HCT116 (cell line): ENCODE measurements around the gene OPRD1. TPM values are rescaled to one million over a fixed set of nuclear protein-coding genes. Genes with fewer than 3 reads are reported as not detected.
"Not testable (repeated sequence)": the region's sequence is repeated elsewhere in the genome, so short reads cannot be mapped to it uniquely, and the experiment has no call there.

Source experiments
- ATAC-seq: fragments of 200-7000 bp; cut with Tn5 transposase; 2 replicates; pipeline ENCODE4 v1.9.1; 2020; ENCODE audit warnings: mild to moderate bottlenecking, moderate library complexity
- BruUV-seq: library from RNA; stranded (reverse); fragments of 400-500 nt; replicated peaks from 2 replicates; lab custom pipeline; 2021; lab: Mats Ljungman, UMichigan
- CTCF ChIA-PET: fragments of 300-600 bp; sonication (Branson Sonifier 250); formaldehyde crosslinking; loops from one replicate; lab custom pipeline; 2021; ENCODE audit warnings: antibody characterized with exemption; lab: Charles Lee
- POLR2A ChIA-PET: fragments of 300-600, 350-600 bp; sonication (Branson Sonifier 250); formaldehyde crosslinking; loops from one replicate; lab custom pipeline; 2021; ENCODE audit warnings: antibody characterized with exemption; lab: Charles Lee
- RAD21 ChIA-PET, 2 experiments: fragments of 300-600 bp; sonication (Branson Sonifier 250); formaldehyde crosslinking; loops; one replicate each; lab custom pipeline; 2023; ENCODE audit warnings: low total read pairs in 2 of 2; ENCODE audit not compliant: uncharacterized antibody in 2 of 2, unreplicated experiment in 2 of 2, low non-redundant PET in 1 of 2; lab: Charles Lee
- DNase-seq: peaks from one replicate; pipeline ENCODE4 v3.0.0-alpha.2; 2010; ENCODE audit warnings: low read depth, low spot score
- H2AFZ ChIP-seq: fragments of 200-600 bp; shearing (Covaris generic), sonication (generic); 2 replicates; pipeline ENCODE4 v1.6.1; 2017; ENCODE audit warnings: low read depth, mixed run types, mixed read lengths, antibody characterized with exemption, low read length; ENCODE audit not compliant: poor library complexity, severe bottlenecking
- H3K27ac ChIP-seq: 2 replicates; pipeline ENCODE4 v1.5.1; 2012; ENCODE audit warnings: low read depth, low read length
- H3K27me3 ChIP-seq: fragments of 200-600 bp; sonication (generic); 2 replicates; pipeline ENCODE4 v1.6.1; 2016; ENCODE audit warnings: mixed run types, low read length, mixed read lengths; ENCODE audit not compliant: insufficient read depth
- H3K36me3 ChIP-seq, 2 experiments: fragments of 200-500 bp in 1 of 2; fragments of 200-600 bp in 1 of 2; sonication (Bioruptor generic) in 1 of 2; sonication (generic) in 1 of 2; 2 replicates each; pipeline versions ENCODE4 v1.5.1 to v1.6.1; 2014 to 2016; ENCODE audit warnings: low read length in 2 of 2, inconsistent platforms in 1 of 2, mixed read lengths in 1 of 2, mixed run types in 1 of 2; ENCODE audit not compliant: insufficient read depth in 2 of 2, control insufficient read depth in 1 of 2
- H3K4me1 ChIP-seq, 2 experiments: fragments of 200-600 bp in 1 of 2; sonication (generic) in 1 of 2; 2 replicates each; pipeline versions ENCODE4 v1.5.1 to v1.6.1; 2012 to 2017; ENCODE audit warnings: low read length in 2 of 2, inconsistent platforms in 1 of 2, mild to moderate bottlenecking in 1 of 2, mixed read lengths in 1 of 2, mixed run types in 1 of 2, moderate library complexity in 1 of 2; ENCODE audit not compliant: insufficient read depth in 2 of 2, control insufficient read depth in 1 of 2
- H3K4me2 ChIP-seq: fragments of 200-600 bp; sonication (generic); 2 replicates; pipeline ENCODE4 v1.6.1; 2017; ENCODE audit warnings: mixed run types, low read length, mixed read lengths
- H3K4me3 ChIP-seq, 2 experiments: fragments of 200-600 bp in 1 of 2; sonication (generic) in 1 of 2; replicated peaks in 1 of 2; 2 replicates each; pipeline ENCODE4 v1.5.1; 2011 to 2016; ENCODE audit warnings: low read length in 2 of 2, control low read depth in 1 of 2, low read depth in 1 of 2, mild to moderate bottlenecking in 1 of 2, mixed read lengths in 1 of 2, mixed run types in 1 of 2
- H3K79me2 ChIP-seq: fragments of 200-600 bp; sonication (generic); 2 replicates; pipeline ENCODE4 v1.6.1; 2017; ENCODE audit warnings: mild to moderate bottlenecking, mixed run types, low read length, moderate library complexity, mixed read lengths; ENCODE audit not compliant: insufficient read depth
- H3K9ac ChIP-seq: fragments of 200-600 bp; sonication (generic); 2 replicates; pipeline ENCODE4 v1.6.1; 2016; ENCODE audit warnings: low read length, mixed read lengths
- H3K9me2 ChIP-seq: fragments of 200-600 bp; sonication (generic), shearing (Covaris generic); 2 replicates; pipeline ENCODE4 v1.6.1; 2017; ENCODE audit warnings: mixed run types, mild to moderate bottlenecking, moderate library complexity; ENCODE audit not compliant: insufficient read depth
- H3K9me3 ChIP-seq, 2 experiments: fragments of 200-500 bp in 1 of 2; fragments of 200-600 bp in 1 of 2; sonication (Bioruptor generic) in 1 of 2; sonication (generic) in 1 of 2; 2 replicates each; pipeline ENCODE4 v1.6.1; 2014 to 2017; ENCODE audit warnings: low read length in 2 of 2, mixed read lengths in 2 of 2, inconsistent platforms in 1 of 2, low read depth in 1 of 2, mild to moderate bottlenecking in 1 of 2, mixed run types in 1 of 2, moderate library complexity in 1 of 2; ENCODE audit not compliant: control insufficient read depth in 1 of 2, insufficient read depth in 1 of 2
- H4K20me1 ChIP-seq: fragments of 200-600 bp; sonication (generic), shearing (Covaris generic); 2 replicates; pipeline ENCODE4 v1.6.1; 2017; ENCODE audit warnings: mixed run types, mild to moderate bottlenecking, moderate library complexity; ENCODE audit not compliant: insufficient read depth
- ATF3 ChIP-seq: IDR thresholded peaks from 2 replicates; pipeline ENCODE4 v1.6.1; 2012
- CBX3 ChIP-seq: IDR thresholded peaks from 2 replicates; pipeline ENCODE4 v1.6.1; 2012; ENCODE audit warnings: low read depth
- CEBPB ChIP-seq: IDR thresholded peaks from 2 replicates; pipeline ENCODE4 v1.6.1; 2012; ENCODE audit warnings: low read depth
- CTCF ChIP-seq, 3 experiments: fragments of 200-600 bp in 1 of 3; sonication (generic) in 1 of 3; IDR thresholded peaks in 2 of 3; conservative IDR thresholded peaks in 1 of 3; 2 replicates each; pipeline ENCODE4 v1.5.1; 2012 to 2017; ENCODE audit warnings: low read depth in 2 of 3, low read length in 2 of 3, antibody characterized with exemption in 1 of 3, borderline replicate concordance in 1 of 3, control low read depth in 1 of 3, mild to moderate bottlenecking in 1 of 3, mixed read lengths in 1 of 3, mixed run types in 1 of 3, moderate library complexity in 1 of 3; ENCODE audit not compliant: insufficient read depth in 1 of 3
- EGR1 ChIP-seq: IDR thresholded peaks from 2 replicates; pipeline ENCODE4 v1.6.1; 2012; ENCODE audit warnings: low read depth
- ELF1 ChIP-seq: IDR thresholded peaks from 2 replicates; pipeline ENCODE4 v1.6.1; 2012; ENCODE audit warnings: low read depth, borderline replicate concordance
- EZH2 ChIP-seq: fragments of 200-600 bp; sonication (generic); IDR thresholded peaks from 2 replicates; pipeline ENCODE4 v1.6.1; 2017; ENCODE audit warnings: antibody characterized with exemption, mixed run types
- EZH2phosphoT487 ChIP-seq: fragments of 200-600 bp; IDR thresholded peaks from 2 replicates; pipeline ENCODE4 v1.6.1; 2018; ENCODE audit warnings: antibody characterized with exemption, borderline replicate concordance
- FOSL1 ChIP-seq: IDR thresholded peaks from 2 replicates; pipeline ENCODE4 v1.6.1; 2012; ENCODE audit warnings: low read depth
- MAX ChIP-seq: IDR thresholded peaks from 2 replicates; pipeline ENCODE4 v1.6.1; 2012
- POLR2AphosphoS5 ChIP-seq: IDR thresholded peaks from 2 replicates; pipeline ENCODE4 v1.6.1; 2011; ENCODE audit warnings: mild to moderate bottlenecking, low read depth, low read length, moderate library complexity
- RAD21 ChIP-seq: IDR thresholded peaks from 2 replicates; pipeline ENCODE4 v1.6.1; 2012; ENCODE audit warnings: low read depth, mild to moderate bottlenecking
- SIN3A ChIP-seq: IDR thresholded peaks from 2 replicates; pipeline ENCODE4 v1.6.1; 2012; ENCODE audit warnings: low read depth
- SP1 ChIP-seq: IDR thresholded peaks from 2 replicates; pipeline ENCODE4 v1.6.1; 2012; ENCODE audit warnings: low read depth
- SRF ChIP-seq: IDR thresholded peaks from 2 replicates; pipeline ENCODE4 v1.6.1; 2012; ENCODE audit warnings: low read depth
- YY1 ChIP-seq: IDR thresholded peaks from 2 replicates; pipeline ENCODE4 v1.6.1; 2011; ENCODE audit warnings: low read length, low read depth, moderate library complexity, mild to moderate bottlenecking; ENCODE audit not compliant: insufficient replicate concordance; ENCODE audit errors: extremely low read depth
- ZBTB33 ChIP-seq: IDR thresholded peaks from 2 replicates; pipeline ENCODE4 v1.6.1; 2011; ENCODE audit warnings: mild to moderate bottlenecking, low read length, moderate library complexity; ENCODE audit not compliant: insufficient replicate concordance; ENCODE audit errors: extremely low read depth
- ZNF274 ChIP-seq: fragments of 200-500 bp; sonication (Bioruptor generic); IDR thresholded peaks from 2 replicates; pipeline ENCODE4 v1.6.1; 2014; ENCODE audit warnings: mild to moderate bottlenecking, low read depth, low read length, inconsistent platforms
- intact Hi-C: fragments of 100-400 bp; cut with micrococcal nuclease; formaldehyde crosslinking; loops from 2 replicates; pipeline ENCODE4 v1.10.0; 2022
- total RNA-seq: library from RNA; stranded (reverse); gene quantifications from one replicate; pipeline ENCODE4 v1.2.1, GENCODE V29; 2021; ENCODE audit not compliant: unreplicated experiment

Gene OPRD1
- total RNA-seq, 1 experiment from 2014 or later = not detected

- H3K4me3 ChIP-seq, H3K79me2 ChIP-seq, H3K9me2 ChIP-seq, H2AFZ ChIP-seq, DNase-seq, H4K20me1 ChIP-seq, H3K9me3 ChIP-seq, H3K4me2 ChIP-seq, H3K27me3 ChIP-seq, BruUV-seq, intact Hi-C loops, ATAC-seq, H3K27ac ChIP-seq, H3K36me3 ChIP-seq, H3K9ac ChIP-seq, RAD21 ChIA-PET: not testable (repeated sequence)
- ChIA-PET POLR2A (interaction anchor here (1.9 kb wide), 1 partner anchor 199 kb away, joined by 10 read pairs; the partner anchor contains the start of gene RNU11), CTCF (interaction anchor here (0.8 to 1.3 kb wide), 2 partner anchors 10 to 15 kb away, joined by 3 to 6 read pairs; no protein-coding TSS in a partner anchor)
- H3K4me1 ChIP-seq = peaks cover 2 to 11% of the 10 kb centered on the region in 2 experiments; a peak in 3 of 4 replicates
These were observed 35.2 kb downstream of the OPRD1 start for GRCh38 chr1:28847207-28847606.

GRCh38 chr1:28848416-28848815 is 36.4 kb downstream of the OPRD1 start:
- peaks cover 2 to 11% of the 10 kb centered on the region in 2 experiments; a peak in 3 of 4 replicates for H3K4me1 ChIP-seq
- H3K4me2 ChIP-seq = no peak overlapping the region
- no peak overlapping the region for H3K27ac ChIP-seq
- no peaks in the 10 kb centered on the region for H3K9me2 ChIP-seq
- no peaks in the 10 kb centered on the region for H3K9me3 ChIP-seq
- no peaks in the 10 kb centered on the region for H3K27me3 ChIP-seq
- no peaks in the 10 kb centered on the region for H4K20me1 ChIP-seq
- ChIA-PET CTCF (no interaction called here), RAD21 (no interaction called here), POLR2A (no interaction called here)
- DNase-seq = no peak
- H2AFZ ChIP-seq = no peak overlapping the region
- BruUV-seq = no TSS peak
- H3K36me3 ChIP-seq = no peaks in the 10 kb centered on the region
- H3K9ac ChIP-seq = no peak overlapping the region
- TF ChIP-seq RAD21 (no peak), ELF1 (no peak), EZH2 (no peak), FOSL1 (no peak), SRF (no peak), CEBPB (no peak), ATF3 (no peak), POLR2AphosphoS5 (no peak), CBX3 (no peak), CTCF (IDR thresholded peaks at IDR 0.05 in 2 of 3, conservative IDR thresholded peaks at IDR 0.05 in 1 of 3; ENCODE audit: borderline replicate concordance in 1 of 3, insufficient read depth in 1 of 3, low read depth in 2 of 3, low read length in 2 of 3) (no peak), EZH2phosphoT487 (no peak), ZBTB33 (no peak), SP1 (no peak), ZNF274 (no peak), YY1 (no peak), EGR1 (no peak), SIN3A (no peak), MAX (no peak)
- intact Hi-C loops = no loop called here
- ATAC-seq = no peak
- no peaks in the 10 kb centered on the region for H3K79me2 ChIP-seq
- no peak overlapping the region for H3K4me3 ChIP-seq
